ENCODE measurements around the gene PSMG4. TPM values are rescaled to one million over a fixed set of nuclear protein-coding genes. Genes with fewer than 3 reads are reported as not detected.

The PSMG4 gene
- total RNA-seq, 1 experiment from 2014 or later, result 27.0 TPM

DNA sequence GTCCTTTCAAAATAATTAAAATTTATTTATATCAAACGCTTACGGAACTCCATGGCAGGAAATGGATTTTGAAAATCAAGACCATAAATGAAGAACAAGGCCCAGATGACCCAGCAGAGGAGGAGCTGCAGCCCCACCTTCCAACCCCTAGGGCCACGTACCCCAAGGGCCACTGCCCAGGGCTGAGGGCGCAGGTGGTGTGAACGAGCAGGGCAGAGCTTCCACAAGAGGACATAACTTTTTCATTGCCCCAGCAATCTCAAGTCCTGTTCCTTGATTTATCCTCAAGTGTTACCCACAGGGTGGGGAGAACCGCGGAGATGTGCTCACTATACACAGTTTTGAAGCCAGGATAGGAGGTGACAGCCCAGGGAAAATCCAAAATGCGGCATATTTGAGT, 42.8 kb downstream of the PSMG4 start:
- POLR2A ChIA-PET, result no interaction called here
- no peak for ATAC-seq
- no TSS peak for BruUV-seq (replicated peaks)
- DNase-seq (ENCODE audit: low read depth, low spot score), result no peak
- TF ChIP-seq, protein P1, sequence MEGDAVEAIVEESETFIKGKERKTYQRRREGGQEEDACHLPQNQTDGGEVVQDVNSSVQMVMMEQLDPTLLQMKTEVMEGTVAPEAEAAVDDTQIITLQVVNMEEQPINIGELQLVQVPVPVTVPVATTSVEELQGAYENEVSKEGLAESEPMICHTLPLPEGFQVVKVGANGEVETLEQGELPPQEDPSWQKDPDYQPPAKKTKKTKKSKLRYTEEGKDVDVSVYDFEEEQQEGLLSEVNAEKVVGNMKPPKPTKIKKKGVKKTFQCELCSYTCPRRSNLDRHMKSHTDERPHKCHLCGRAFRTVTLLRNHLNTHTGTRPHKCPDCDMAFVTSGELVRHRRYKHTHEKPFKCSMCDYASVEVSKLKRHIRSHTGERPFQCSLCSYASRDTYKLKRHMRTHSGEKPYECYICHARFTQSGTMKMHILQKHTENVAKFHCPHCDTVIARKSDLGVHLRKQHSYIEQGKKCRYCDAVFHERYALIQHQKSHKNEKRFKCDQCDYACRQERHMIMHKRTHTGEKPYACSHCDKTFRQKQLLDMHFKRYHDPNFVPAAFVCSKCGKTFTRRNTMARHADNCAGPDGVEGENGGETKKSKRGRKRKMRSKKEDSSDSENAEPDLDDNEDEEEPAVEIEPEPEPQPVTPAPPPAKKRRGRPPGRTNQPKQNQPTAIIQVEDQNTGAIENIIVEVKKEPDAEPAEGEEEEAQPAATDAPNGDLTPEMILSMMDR (IDR thresholded peaks at IDR 0.05), result no peak
- TF ChIP-seq POLR2AphosphoS5 (IDR thresholded peaks at IDR 0.05; ENCODE audit: low read depth, low read length) (no peak), SIN3A (IDR thresholded peaks at IDR 0.05; ENCODE audit: borderline replicate concordance, insufficient read depth, low read depth, low read length) (no peak), TCF7L2 (IDR thresholded peaks at IDR 0.05; ENCODE audit: low read depth, low read length) (no peak)
- TF ChIP-seq, protein P2, sequence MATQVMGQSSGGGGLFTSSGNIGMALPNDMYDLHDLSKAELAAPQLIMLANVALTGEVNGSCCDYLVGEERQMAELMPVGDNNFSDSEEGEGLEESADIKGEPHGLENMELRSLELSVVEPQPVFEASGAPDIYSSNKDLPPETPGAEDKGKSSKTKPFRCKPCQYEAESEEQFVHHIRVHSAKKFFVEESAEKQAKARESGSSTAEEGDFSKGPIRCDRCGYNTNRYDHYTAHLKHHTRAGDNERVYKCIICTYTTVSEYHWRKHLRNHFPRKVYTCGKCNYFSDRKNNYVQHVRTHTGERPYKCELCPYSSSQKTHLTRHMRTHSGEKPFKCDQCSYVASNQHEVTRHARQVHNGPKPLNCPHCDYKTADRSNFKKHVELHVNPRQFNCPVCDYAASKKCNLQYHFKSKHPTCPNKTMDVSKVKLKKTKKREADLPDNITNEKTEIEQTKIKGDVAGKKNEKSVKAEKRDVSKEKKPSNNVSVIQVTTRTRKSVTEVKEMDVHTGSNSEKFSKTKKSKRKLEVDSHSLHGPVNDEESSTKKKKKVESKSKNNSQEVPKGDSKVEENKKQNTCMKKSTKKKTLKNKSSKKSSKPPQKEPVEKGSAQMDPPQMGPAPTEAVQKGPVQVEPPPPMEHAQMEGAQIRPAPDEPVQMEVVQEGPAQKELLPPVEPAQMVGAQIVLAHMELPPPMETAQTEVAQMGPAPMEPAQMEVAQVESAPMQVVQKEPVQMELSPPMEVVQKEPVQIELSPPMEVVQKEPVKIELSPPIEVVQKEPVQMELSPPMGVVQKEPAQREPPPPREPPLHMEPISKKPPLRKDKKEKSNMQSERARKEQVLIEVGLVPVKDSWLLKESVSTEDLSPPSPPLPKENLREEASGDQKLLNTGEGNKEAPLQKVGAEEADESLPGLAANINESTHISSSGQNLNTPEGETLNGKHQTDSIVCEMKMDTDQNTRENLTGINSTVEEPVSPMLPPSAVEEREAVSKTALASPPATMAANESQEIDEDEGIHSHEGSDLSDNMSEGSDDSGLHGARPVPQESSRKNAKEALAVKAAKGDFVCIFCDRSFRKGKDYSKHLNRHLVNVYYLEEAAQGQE (IDR thresholded peaks at IDR 0.05; ENCODE audit: insufficient read depth in 1 of 2, low read depth in 2 of 2, low read length in 1 of 2), result no peak
- no peak overlapping the region for H3K27ac ChIP-seq (ENCODE audit: low read length)
- H3K27me3 ChIP-seq (ENCODE audit: control insufficient read depth, insufficient read depth, low read length), result no peaks in the 10 kb centered on the region
- CTCF ChIA-PET, result no interaction called here
- no peak overlapping the region for H3K4me3 ChIP-seq (ENCODE audit: low read depth in 2 of 2, low read length in 2 of 2)
- peaks cover 11% of the 10 kb centered on the region; the same call in 1 of the 2 replicates for H3K4me1 ChIP-seq (ENCODE audit: control insufficient read depth, insufficient read depth, low read length)
- H3K36me3 ChIP-seq (ENCODE audit: control insufficient read depth, insufficient read depth, low read length), result no peaks in the 10 kb centered on the region
- no peaks in the 10 kb centered on the region for H3K9me3 ChIP-seq (ENCODE audit: control insufficient read depth, insufficient read depth, low read depth, low read length)
- in situ Hi-C loops (cut with HindIII; ENCODE audit: low pct_unique_long_range_greater_than_20kb, low sequenced_read_pairs), result no loop called here
- intact Hi-C loops (cut with micrococcal nuclease; ENCODE audit: unreplicated experiment), result no loop called here

DNA sequence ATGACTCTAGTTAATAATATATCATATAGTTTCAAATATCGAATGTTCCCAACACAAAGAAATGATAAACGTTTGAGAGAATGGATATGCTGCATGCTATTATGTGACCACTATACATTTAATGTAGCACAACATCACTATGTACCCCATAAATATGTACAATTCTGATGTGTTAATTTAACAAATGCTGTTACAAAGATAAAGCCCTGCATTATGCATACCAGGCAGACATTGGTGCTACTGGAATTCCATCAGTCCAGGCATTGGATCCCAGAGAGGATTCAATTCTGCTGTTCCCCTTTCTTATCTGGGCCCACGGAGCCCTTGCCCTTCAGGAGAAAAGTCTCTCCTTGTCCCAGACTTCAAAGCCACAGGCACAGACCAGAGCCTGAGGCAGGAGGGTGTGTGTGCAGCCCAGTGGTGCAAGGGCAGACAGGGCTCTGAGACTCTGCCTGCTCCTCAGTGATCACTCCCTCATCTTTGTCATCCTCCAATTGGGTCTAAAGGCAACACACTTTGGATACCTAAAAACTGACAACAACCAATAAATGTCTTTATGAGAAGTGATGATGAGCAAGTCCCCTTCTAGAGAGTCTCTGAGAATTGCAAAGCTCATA, 45.2 kb downstream of the PSMG4 start:
- H3K36me3 ChIP-seq (ENCODE audit: control insufficient read depth, insufficient read depth, low read length), result no peaks in the 10 kb centered on the region
- DNase-seq (ENCODE audit: low read depth, low spot score) (no peak), ATAC-seq (no peak)
- no peaks in the 10 kb centered on the region for H3K4me1 ChIP-seq (ENCODE audit: control insufficient read depth, insufficient read depth, low read length)
- intact Hi-C loops (cut with micrococcal nuclease; ENCODE audit: unreplicated experiment), result no loop called here
- in situ Hi-C loops (cut with HindIII; ENCODE audit: low pct_unique_long_range_greater_than_20kb, low sequenced_read_pairs), result no loop called here
- BruUV-seq (replicated peaks), result no TSS peak
- TF ChIP-seq TCF7L2 (IDR thresholded peaks at IDR 0.05; ENCODE audit: low read depth, low read length) (no peak), SIN3A (IDR thresholded peaks at IDR 0.05; ENCODE audit: borderline replicate concordance, insufficient read depth, low read depth, low read length) (no peak), POLR2AphosphoS5 (IDR thresholded peaks at IDR 0.05; ENCODE audit: low read depth, low read length) (no peak)
- TF ChIP-seq, protein P2 (IDR thresholded peaks at IDR 0.05; ENCODE audit: insufficient read depth in 1 of 2, low read depth in 2 of 2, low read length in 1 of 2), result no peak
- TF ChIP-seq, protein P1 (IDR thresholded peaks at IDR 0.05), result no peak
- no peak overlapping the region for H3K4me3 ChIP-seq (ENCODE audit: low read depth in 2 of 2, low read length in 2 of 2)
- POLR2A ChIA-PET, result no interaction called here
- H3K27ac ChIP-seq (ENCODE audit: low read length), result no peak overlapping the region
- H3K27me3 ChIP-seq (ENCODE audit: control insufficient read depth, insufficient read depth, low read length), result no peaks in the 10 kb centered on the region
- CTCF ChIA-PET, result no interaction called here
- H3K9me3 ChIP-seq (ENCODE audit: control insufficient read depth, insufficient read depth, low read depth, low read length), result no peaks in the 10 kb centered on the region
